Calu3 (cell line): Measurements from ENCODE around the gene SKP2. TPM values are rescaled to one million over a fixed set of nuclear protein-coding genes. Genes with fewer than 3 reads are reported as not detected.
A peak's percentile ranks its signal among the peaks of the same experiment; 100 is the strongest.

Source experiments
- BruUV-seq: library from RNA; stranded (reverse); fragments of 400-500 nt; replicated peaks from 2 replicates; lab custom pipeline; 2021; lab: Mats Ljungman, UMichigan
- CTCF ChIA-PET: fragments of 300-600 bp; sonication (Branson Sonifier 250); formaldehyde crosslinking; loops from one replicate; lab custom pipeline; 2022; ENCODE audit warnings: antibody characterized with exemption; lab: Charles Lee
- DNase-seq: peaks from one replicate; pipeline ENCODE4 v3.0.0; 2022
- H3K27ac Mint-ChIP-seq: one replicate; pipeline ENCODE4 v1.8.0; 2022; ENCODE audit warnings: mixed read lengths; ENCODE audit not compliant: unreplicated experiment
- H3K27me3 Mint-ChIP-seq: one replicate; pipeline ENCODE4 v1.8.0; 2022; ENCODE audit warnings: mixed read lengths; ENCODE audit not compliant: unreplicated experiment
- H3K36me3 Mint-ChIP-seq: one replicate; pipeline ENCODE4 v1.8.0; 2022; ENCODE audit warnings: mild to moderate bottlenecking, moderate library complexity, mixed read lengths; ENCODE audit not compliant: insufficient read depth, unreplicated experiment
- H3K4me1 Mint-ChIP-seq: one replicate; pipeline ENCODE4 v1.8.0; 2022; ENCODE audit warnings: mild to moderate bottlenecking, low read depth, mixed read lengths; ENCODE audit not compliant: unreplicated experiment
- H3K4me3 Mint-ChIP-seq: one replicate; pipeline ENCODE4 v1.8.0; 2022; ENCODE audit warnings: mild to moderate bottlenecking, low read depth, moderate library complexity, mixed read lengths; ENCODE audit not compliant: unreplicated experiment
- H3K9me3 Mint-ChIP-seq: one replicate; pipeline ENCODE4 v1.8.0; 2022; ENCODE audit warnings: low read depth, mixed read lengths; ENCODE audit not compliant: unreplicated experiment
- intact Hi-C: fragments of 100-400 bp; cut with micrococcal nuclease; formaldehyde crosslinking; loops from one replicate; pipeline ENCODE4 v1.10.0; 2022; ENCODE audit not compliant: unreplicated experiment
- total RNA-seq: library from RNA; stranded (reverse); gene quantifications from 2 replicates; pipeline ENCODE4 v1.2.3, GENCODE V29; 2022
- TF ChIP-seq, protein P1 (sequence below): fragments of 200-600 bp; IDR thresholded peaks from one replicate; pipeline ENCODE4 v1.8.0; 2022; ENCODE audit warnings: antibody characterized with exemption; ENCODE audit not compliant: unreplicated experiment

The SKP2 gene
- total RNA-seq, 1 experiment from 2014 or later, result 26.1 TPM

- TF ChIP-seq, protein P1, sequence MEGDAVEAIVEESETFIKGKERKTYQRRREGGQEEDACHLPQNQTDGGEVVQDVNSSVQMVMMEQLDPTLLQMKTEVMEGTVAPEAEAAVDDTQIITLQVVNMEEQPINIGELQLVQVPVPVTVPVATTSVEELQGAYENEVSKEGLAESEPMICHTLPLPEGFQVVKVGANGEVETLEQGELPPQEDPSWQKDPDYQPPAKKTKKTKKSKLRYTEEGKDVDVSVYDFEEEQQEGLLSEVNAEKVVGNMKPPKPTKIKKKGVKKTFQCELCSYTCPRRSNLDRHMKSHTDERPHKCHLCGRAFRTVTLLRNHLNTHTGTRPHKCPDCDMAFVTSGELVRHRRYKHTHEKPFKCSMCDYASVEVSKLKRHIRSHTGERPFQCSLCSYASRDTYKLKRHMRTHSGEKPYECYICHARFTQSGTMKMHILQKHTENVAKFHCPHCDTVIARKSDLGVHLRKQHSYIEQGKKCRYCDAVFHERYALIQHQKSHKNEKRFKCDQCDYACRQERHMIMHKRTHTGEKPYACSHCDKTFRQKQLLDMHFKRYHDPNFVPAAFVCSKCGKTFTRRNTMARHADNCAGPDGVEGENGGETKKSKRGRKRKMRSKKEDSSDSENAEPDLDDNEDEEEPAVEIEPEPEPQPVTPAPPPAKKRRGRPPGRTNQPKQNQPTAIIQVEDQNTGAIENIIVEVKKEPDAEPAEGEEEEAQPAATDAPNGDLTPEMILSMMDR, result no peak
- Mint-ChIP-seq H3K4me3 (no peak overlapping the region), H3K36me3 (peaks cover 24% of the 10 kb centered on the region), H3K4me1 (peaks cover 10% of the 10 kb centered on the region), H3K27me3 (no peaks in the 10 kb centered on the region), H3K27ac (no peak overlapping the region), H3K9me3 (no peaks in the 10 kb centered on the region)
- no TSS peak for BruUV-seq
- CTCF ChIA-PET, result no interaction called here
- DNase-seq, result no peak
- intact Hi-C loops, result loop anchor here (5.0 kb wide), 1 partner anchor 35 kb away; no protein-coding TSS in a partner anchor
Observed at GRCh38 chr5:36147681-36148080, 4.2 kb upstream of the SKP2 start.

- peak overlapping the region; percentile 98 for H3K4me3 Mint-ChIP-seq
- CTCF ChIA-PET, result interaction anchor here (0.6 to 1.7 kb wide), 3 partner anchors 27 to 512 kb away, joined by 3 to 8 read pairs (median 3); no protein-coding TSS in a partner anchor
- H3K4me1 Mint-ChIP-seq, result peaks cover 24% of the 10 kb centered on the region
- BruUV-seq, result no TSS peak
- no peaks in the 10 kb centered on the region for H3K9me3 Mint-ChIP-seq
- H3K27ac Mint-ChIP-seq, result peak overlapping the region; percentile 73
- no peaks in the 10 kb centered on the region for H3K27me3 Mint-ChIP-seq
- peaks cover 27% of the 10 kb centered on the region for H3K36me3 Mint-ChIP-seq
- TF ChIP-seq, protein P1, result no peak
- peak; percentile 15 for DNase-seq
- intact Hi-C loops, result loop anchor here (5.0 kb wide), 1 partner anchor 74 kb away; no protein-coding TSS in a partner anchor
Observed at GRCh38 chr5:36150676-36151433, 1.1 kb upstream of the SKP2 start.

- Mint-ChIP-seq H3K4me1 (peaks cover 24% of the 10 kb centered on the region), H3K27me3 (no peaks in the 10 kb centered on the region), H3K9me3 (no peaks in the 10 kb centered on the region), H3K27ac (peak overlapping the region; percentile 73), H3K4me3 (peak overlapping the region; percentile 98), H3K36me3 (peaks cover 27% of the 10 kb centered on the region)
- CTCF ChIA-PET, result interaction anchor here (1.8 kb wide), 1 partner anchor 73 kb away, joined by 5 read pairs; no protein-coding TSS in a partner anchor
- TF ChIP-seq, protein P1, result no peak
- intact Hi-C loops, result loop anchor here (5.0 kb wide), 1 partner anchor 75 kb away; no protein-coding TSS in a partner anchor
- TSS peak; percentile 51 for BruUV-seq
- no peak for DNase-seq
Observed at GRCh38 chr5:36152324-36153297, 700 bp downstream of the SKP2 start.

- no peaks in the 10 kb centered on the region for H3K27me3 Mint-ChIP-seq
- H3K9me3 Mint-ChIP-seq, result no peaks in the 10 kb centered on the region
- intact Hi-C loops, result loop anchor here (5.0 kb wide), 1 partner anchor 76 kb away; no protein-coding TSS in a partner anchor
- no peak for DNase-seq
- TF ChIP-seq, protein P1, result no peak
- CTCF ChIA-PET, result interaction anchor here (1.8 kb wide), 1 partner anchor 74 kb away, joined by 5 read pairs; no protein-coding TSS in a partner anchor
- H3K4me1 Mint-ChIP-seq, result peaks cover 24% of the 10 kb centered on the region
- H3K36me3 Mint-ChIP-seq, result peaks cover 27% of the 10 kb centered on the region
- BruUV-seq, result no TSS peak
- H3K4me3 Mint-ChIP-seq, result peak overlapping the region; percentile 98
- no peak overlapping the region for H3K27ac Mint-ChIP-seq
Observed at GRCh38 chr5:36153298-36153677, 1.4 kb downstream of the SKP2 start.
